Endothelial cell of umbilical vein (primary cell): ENCODE results near the gene PHPT1. TPM values are rescaled to one million over a fixed set of nuclear protein-coding genes. Genes with fewer than 3 reads are reported as not detected.

Experiments
- BruUV-seq: library from RNA; stranded (reverse); fragments of 400-500 nt; replicated peaks from 2 replicates; lab custom pipeline; 2021; lab: Mats Ljungman, UMichigan
- CTCF ChIA-PET: fragments of 300-600, 350-600 bp; sonication (Branson Sonifier 250); formaldehyde crosslinking; loops from one replicate; lab custom pipeline; 2021; ENCODE audit warnings: antibody characterized with exemption, inconsistent platforms; lab: Charles Lee
- POLR2A ChIA-PET: fragments of 300-600, 350-600 bp; sonication (Branson Sonifier 250); formaldehyde crosslinking; loops from one replicate; lab custom pipeline; 2021; ENCODE audit warnings: antibody characterized with exemption, inconsistent platforms; lab: Charles Lee
- DNase-seq: peaks from one replicate; pipeline ENCODE4 v3.0.0-alpha.2; 2011; ENCODE audit warnings: low read depth, low spot score
- FAIRE-seq: peaks from 2 replicates; lab custom pipeline; 2011; peaks lifted over from hg19 to GRCh38; lab: Jason Lieb, UNC
- H2AFZ ChIP-seq: 2 replicates; pipeline ENCODE4 v1.6.0; 2012; ENCODE audit warnings: low read depth, low read length, control low read depth, inconsistent platforms
- H3K27ac ChIP-seq: 2 replicates; pipeline ENCODE4 v1.5.1; 2011; ENCODE audit warnings: low read depth, mild to moderate bottlenecking, control low read depth, low read length, moderate library complexity; ENCODE audit not compliant: insufficient read depth
- H3K27me3 ChIP-seq, 2 experiments: 2 replicates each; pipeline versions ENCODE4 v1.6.0 to v1.6.1; 2011; ENCODE audit warnings: low read length in 2 of 2, mixed read lengths in 1 of 2; ENCODE audit not compliant: control insufficient read depth in 2 of 2, insufficient read depth in 2 of 2
- H3K36me3 ChIP-seq, 2 experiments: 2 replicates in 1 of 2; 3 replicates in 1 of 2; pipeline ENCODE4 v1.5.1; 2011; ENCODE audit warnings: low read length in 2 of 2, mild to moderate bottlenecking in 1 of 2, moderate library complexity in 1 of 2; ENCODE audit not compliant: control insufficient read depth in 2 of 2, insufficient read depth in 2 of 2; ENCODE audit errors: extremely low read depth in 1 of 2
- H3K4me1 ChIP-seq: 3 replicates; pipeline ENCODE4 v1.5.1; 2011; ENCODE audit warnings: mild to moderate bottlenecking, low read length; ENCODE audit not compliant: control insufficient read depth, insufficient read depth; ENCODE audit errors: extremely low read depth
- H3K4me2 ChIP-seq: 2 replicates; pipeline ENCODE4 v1.6.1; 2011; ENCODE audit warnings: low read length, control low read depth, mixed read lengths; ENCODE audit not compliant: insufficient read depth
- H3K4me3 ChIP-seq, 3 experiments: fragments of 200-600 bp in 1 of 3; sonication (generic), shearing (Covaris generic) in 1 of 3; replicated peaks in 1 of 3; 2 replicates each; pipeline ENCODE4 v1.5.1; 2011 to 2016; ENCODE audit warnings: control low read depth in 3 of 3, low read length in 3 of 3, mild to moderate bottlenecking in 2 of 3, inconsistent platforms in 1 of 3, low read depth in 1 of 3, moderate library complexity in 1 of 3; ENCODE audit not compliant: insufficient read depth in 1 of 3
- H3K79me2 ChIP-seq: 2 replicates; pipeline ENCODE4 v1.6.0; 2012; ENCODE audit warnings: low read length, inconsistent platforms; ENCODE audit not compliant: control insufficient read depth, insufficient read depth
- H3K9ac ChIP-seq: replicated peaks from 2 replicates; pipeline ENCODE3; 2011; ENCODE audit warnings: low read length, control low read depth; ENCODE audit not compliant: insufficient read depth; ENCODE audit errors: extremely low read depth
- H3K9me1 ChIP-seq: replicated peaks from 3 replicates; pipeline ENCODE4 v1.6.0; 2011; ENCODE audit warnings: mild to moderate bottlenecking, low read length; ENCODE audit not compliant: control insufficient read depth, insufficient read depth; ENCODE audit errors: extremely low read depth
- H3K9me3 ChIP-seq: replicated peaks from 2 replicates; pipeline ENCODE4 v1.5.1; 2012; ENCODE audit warnings: low read length, inconsistent platforms; ENCODE audit not compliant: control insufficient read depth, insufficient read depth
- H4K20me1 ChIP-seq: replicated peaks from 2 replicates; pipeline ENCODE3; 2011; ENCODE audit warnings: mild to moderate bottlenecking, low read length; ENCODE audit not compliant: control insufficient read depth, insufficient read depth; ENCODE audit errors: extremely low read depth
- CTCF ChIP-seq, 2 donors: IDR thresholded peaks; 1 replicate in 1 of 2; 2 replicates in 1 of 2; pipeline ENCODE4 v1.5.1; 2011; ENCODE audit warnings: low read length in 2 of 2, mild to moderate bottlenecking in 2 of 2, moderate library complexity in 2 of 2, control low read depth in 1 of 2, inconsistent platforms in 1 of 2, low read depth in 1 of 2; ENCODE audit not compliant: insufficient read depth in 1 of 2; ENCODE audit errors: extremely low read depth in 1 of 2
- EZH2 ChIP-seq: IDR thresholded peaks from 2 replicates; pipeline ENCODE4 v1.6.1; 2012; ENCODE audit warnings: borderline replicate concordance, low read depth, mild to moderate bottlenecking, moderate library complexity, low read length, inconsistent platforms; ENCODE audit not compliant: severe bottlenecking
- FOS ChIP-seq: IDR thresholded peaks from 2 replicates; pipeline ENCODE4 v1.6.1; 2011; ENCODE audit warnings: mild to moderate bottlenecking, low read length, moderate library complexity, borderline replicate concordance; ENCODE audit not compliant: insufficient read depth
- GATA2 ChIP-seq: IDR thresholded peaks from 2 replicates; pipeline ENCODE4 v1.7.0; 2011; ENCODE audit warnings: low read depth, mild to moderate bottlenecking, moderate library complexity, mixed read lengths, low read length; ENCODE audit not compliant: insufficient read length, insufficient read depth
- JUN ChIP-seq: IDR thresholded peaks from 2 replicates; pipeline ENCODE4 v1.6.1; 2011; ENCODE audit warnings: borderline replicate concordance, low read depth; ENCODE audit not compliant: insufficient read length, insufficient read depth
- MAX ChIP-seq: IDR thresholded peaks from 2 replicates; pipeline ENCODE4 v1.6.1; 2011; ENCODE audit not compliant: insufficient read depth, insufficient read length
- MYC ChIP-seq: IDR thresholded peaks from one replicate; pipeline ENCODE4 v1.6.1; 2011; ENCODE audit warnings: mild to moderate bottlenecking, low read depth, low read length
- POLR2A ChIP-seq: IDR thresholded peaks from 2 replicates; pipeline ENCODE4 v1.6.1; 2012; ENCODE audit warnings: low read depth, mild to moderate bottlenecking, control low read depth, low read length
- POLR2AphosphoS5 ChIP-seq: IDR thresholded peaks from 2 replicates; pipeline ENCODE4 v1.6.1; 2012; ENCODE audit warnings: low read depth, mild to moderate bottlenecking, control low read depth, low read length, moderate library complexity; ENCODE audit not compliant: insufficient read depth
- dilution Hi-C: fragments of 300-500 bp; cut with MboI; formaldehyde crosslinking; loops from one replicate; pipeline ENCODE4 v1.15.0; 2019; ENCODE audit warnings: low sequenced_read_pairs; ENCODE audit not compliant: extremely low pct_ligation_motif_present
- intact Hi-C: fragments of 100-400 bp; cut with micrococcal nuclease; formaldehyde crosslinking; loops from one replicate; pipeline ENCODE4 v1.10.0; 2022
- polyA plus RNA-seq, 4 experiments: library from polyadenylated mRNA; depleted of rRNA in 3 of 4; stranded (reverse) in 3 of 4; unstranded in 1 of 4; fragments of >200 nt; gene quantifications; 2 replicates each; pipeline versions ENCODE4 v1.2.1 to v1.2.3, GENCODE V29; 2011 to 2012; ENCODE audit warnings: missing spikeins in 1 of 4
- total RNA-seq: library from RNA; stranded (reverse); gene quantifications from 2 replicates; pipeline ENCODE4 v1.2.3, GENCODE V29; 2021

PHPT1 gene
- total and polyA plus RNA-seq, 2 donors (not counting 3 experiments of a cell fraction or from before 2014, with no cell fraction given), result 139 to 319 TPM

GRCh38 chr9:136825295-136826187, 23.7 kb upstream of the PHPT1 start:
- H3K9me1 ChIP-seq, result no peaks in the 10 kb centered on the region
- ChIA-PET CTCF (no interaction called here), POLR2A (no interaction called here)
- H4K20me1 ChIP-seq, result no peaks in the 10 kb centered on the region
- no peak overlapping the region for H3K4me2 ChIP-seq
- BruUV-seq, result no TSS peak
- peaks cover 10 to 45% of the 10 kb centered on the region in 2 experiments for H3K36me3 ChIP-seq
- no peak overlapping the region for H2AFZ ChIP-seq
- H3K4me1 ChIP-seq, result peaks cover 6% of the 10 kb centered on the region
- H3K79me2 ChIP-seq, result peaks cover 13% of the 10 kb centered on the region
- dilution Hi-C loops (no loop called here), intact Hi-C loops (no loop called here)
- H3K27ac ChIP-seq, result no peak overlapping the region
- no peak for TF ChIP-seq GATA2
- no peak for TF ChIP-seq JUN
- TF ChIP-seq MAX, result no peak
- no peak for TF ChIP-seq POLR2AphosphoS5
- no peak for TF ChIP-seq FOS
- no peak for TF ChIP-seq CTCF (IDR thresholded peaks at IDR 0.05; ENCODE audit: extremely low read depth in 1 of 2, insufficient read depth in 1 of 2, low read depth in 1 of 2, low read length in 2 of 2)
- TF ChIP-seq POLR2A, result no peak
- no peak for TF ChIP-seq MYC
- TF ChIP-seq EZH2, result no peak
- no peak for FAIRE-seq
- no peak overlapping the region for H3K9ac ChIP-seq
- no peaks in the 10 kb centered on the region for H3K27me3 ChIP-seq
- no peaks in the 10 kb centered on the region for H3K9me3 ChIP-seq
- DNase-seq, result no peak
- H3K4me3 ChIP-seq, result no peak overlapping the region
